ENCODE results near the gene GLRX5. TPM values are rescaled to one million over a fixed set of nuclear protein-coding genes. Genes with fewer than 3 reads are reported as not detected.
A peak's percentile ranks its signal among the peaks of the same experiment; 100 is the strongest.

Gene GLRX5
- 10 to 100 TPM; 43.9 to 45.8 (median 45.4) TPM for total RNA-seq
- long read RNA-seq, donor 1, transcript GLRX5-201 (2 exons, 1,564 nt) = major isoform, 105 of 105 reads
- long read RNA-seq, donor 1, partial matches to known transcripts = 0 of 105 reads
- long read RNA-seq, donor 1, other reads (novel, unspliced or antisense) = 0 of 105 reads
- long read RNA-seq, donor 2, partial matches to known transcripts = 0 of 1 reads
- long read RNA-seq, donor 2, other reads (novel, unspliced or antisense) = 0 of 1 reads

DNA sequence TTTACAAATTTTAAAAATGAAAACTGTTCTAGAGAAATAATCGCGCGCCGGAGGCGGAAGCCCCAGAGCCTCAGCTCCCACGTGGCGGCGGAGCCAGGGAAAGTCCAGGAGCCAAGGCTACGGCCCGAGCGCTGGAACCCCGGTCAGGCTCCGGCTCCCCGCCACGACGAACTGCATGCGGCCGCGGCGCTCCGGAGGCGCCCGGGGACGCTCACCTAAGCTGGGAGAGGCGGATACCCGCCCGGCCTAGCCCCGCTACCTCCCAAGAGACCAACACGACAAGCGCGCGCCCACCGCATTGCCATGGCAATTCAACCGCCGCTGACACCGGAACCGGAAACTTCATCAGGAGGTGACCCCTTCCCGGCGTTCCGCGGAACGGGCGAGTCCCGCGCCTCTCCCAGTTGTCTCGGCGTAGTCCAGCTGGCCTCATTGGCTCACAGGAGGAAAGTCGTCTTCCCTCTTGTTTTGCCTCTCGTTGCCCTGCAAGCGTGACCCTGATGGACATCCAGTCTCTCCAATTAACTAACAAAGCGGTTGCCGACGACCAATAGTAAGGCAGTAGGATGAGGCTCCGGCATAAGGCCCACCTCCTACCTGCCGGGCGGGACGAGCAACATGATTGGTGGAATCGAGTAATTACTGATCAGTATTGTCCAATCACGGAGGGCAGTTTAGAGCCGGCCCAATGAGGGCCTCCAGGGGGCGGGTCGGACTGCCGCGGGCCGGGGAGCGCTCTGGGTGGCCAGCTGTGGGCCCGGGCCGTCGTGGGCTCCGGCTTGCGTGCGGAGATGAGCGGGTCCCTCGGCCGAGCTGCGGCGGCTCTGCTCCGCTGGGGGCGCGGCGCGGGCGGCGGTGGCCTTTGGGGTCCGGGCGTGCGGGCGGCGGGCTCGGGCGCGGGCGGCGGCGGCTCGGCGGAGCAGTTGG lies at the start of gene GLRX5:
TSS of gene GLRX5 (plus strand) at position 752 of the 927 bp plus-strand sequence. CDS start at position 792, 40 bp downstream.
- Histone ChIP-seq H3K4me3 (peak within 1 kb of the TSS; percentile 93), H3K36me3 (ENCODE audit: low read depth) (peaks cover 4% of the 10 kb centered on the region), H3K9me3 (no peaks in the 10 kb centered on the region), H3K4me1 (ENCODE audit: low read depth) (peaks cover 45% of the 10 kb centered on the region)
- intact Hi-C loops (cut with DNase I, micrococcal nuclease) = loop anchor here in 1 of 2 donors (5.0 kb wide), 1 partner anchor 92 kb away; no protein-coding TSS in a partner anchor
- TF ChIP-seq, protein P1, sequence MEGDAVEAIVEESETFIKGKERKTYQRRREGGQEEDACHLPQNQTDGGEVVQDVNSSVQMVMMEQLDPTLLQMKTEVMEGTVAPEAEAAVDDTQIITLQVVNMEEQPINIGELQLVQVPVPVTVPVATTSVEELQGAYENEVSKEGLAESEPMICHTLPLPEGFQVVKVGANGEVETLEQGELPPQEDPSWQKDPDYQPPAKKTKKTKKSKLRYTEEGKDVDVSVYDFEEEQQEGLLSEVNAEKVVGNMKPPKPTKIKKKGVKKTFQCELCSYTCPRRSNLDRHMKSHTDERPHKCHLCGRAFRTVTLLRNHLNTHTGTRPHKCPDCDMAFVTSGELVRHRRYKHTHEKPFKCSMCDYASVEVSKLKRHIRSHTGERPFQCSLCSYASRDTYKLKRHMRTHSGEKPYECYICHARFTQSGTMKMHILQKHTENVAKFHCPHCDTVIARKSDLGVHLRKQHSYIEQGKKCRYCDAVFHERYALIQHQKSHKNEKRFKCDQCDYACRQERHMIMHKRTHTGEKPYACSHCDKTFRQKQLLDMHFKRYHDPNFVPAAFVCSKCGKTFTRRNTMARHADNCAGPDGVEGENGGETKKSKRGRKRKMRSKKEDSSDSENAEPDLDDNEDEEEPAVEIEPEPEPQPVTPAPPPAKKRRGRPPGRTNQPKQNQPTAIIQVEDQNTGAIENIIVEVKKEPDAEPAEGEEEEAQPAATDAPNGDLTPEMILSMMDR (IDR thresholded peaks at IDR 0.05) = no peak
- DNase-seq = peak; percentile 97 to 99 (median 97)
- peak; percentile 96 for ATAC-seq

DNA sequence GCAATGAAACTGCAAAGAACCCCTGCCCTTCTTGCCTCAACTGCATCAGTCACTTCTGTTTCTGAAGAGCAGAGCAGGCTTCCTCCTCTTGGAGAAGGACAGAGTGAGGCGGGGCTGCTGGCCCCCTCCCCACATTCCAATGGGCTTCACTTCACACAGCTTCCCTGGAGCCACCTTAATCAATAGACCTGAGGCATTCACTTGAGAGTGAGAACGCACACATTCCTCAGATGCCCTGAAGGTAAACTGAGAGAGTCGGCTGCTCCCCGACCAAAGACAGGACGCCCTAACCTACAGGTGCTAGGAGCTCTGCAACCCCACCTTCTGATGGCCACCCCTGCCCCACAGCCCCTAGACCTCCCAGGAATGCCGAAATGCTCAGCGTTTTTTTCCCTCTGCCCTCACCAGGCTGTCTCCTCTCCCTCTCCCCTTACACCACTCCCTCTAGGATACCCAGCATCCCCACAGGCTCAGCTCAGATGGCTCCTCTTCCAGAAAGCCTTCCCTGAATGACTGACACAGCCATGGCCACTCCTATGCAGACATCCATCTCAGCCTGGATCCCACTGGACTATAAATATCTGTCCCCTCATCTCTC lies 49.5 kb upstream of the GLRX5 start:
- intact Hi-C loops (cut with DNase I, micrococcal nuclease) = no loop called here
- Histone ChIP-seq H3K36me3 (ENCODE audit: low read depth) (no peaks in the 10 kb centered on the region), H3K4me1 (ENCODE audit: low read depth) (peaks cover 44% of the 10 kb centered on the region), H3K9me3 (no peaks in the 10 kb centered on the region), H3K4me3 (no peak overlapping the region)
- TF ChIP-seq, protein P1 (IDR thresholded peaks at IDR 0.05) = no peak
- ATAC-seq (no peak), DNase-seq (peak in 1 of 3 donors; percentile 19)

DNA sequence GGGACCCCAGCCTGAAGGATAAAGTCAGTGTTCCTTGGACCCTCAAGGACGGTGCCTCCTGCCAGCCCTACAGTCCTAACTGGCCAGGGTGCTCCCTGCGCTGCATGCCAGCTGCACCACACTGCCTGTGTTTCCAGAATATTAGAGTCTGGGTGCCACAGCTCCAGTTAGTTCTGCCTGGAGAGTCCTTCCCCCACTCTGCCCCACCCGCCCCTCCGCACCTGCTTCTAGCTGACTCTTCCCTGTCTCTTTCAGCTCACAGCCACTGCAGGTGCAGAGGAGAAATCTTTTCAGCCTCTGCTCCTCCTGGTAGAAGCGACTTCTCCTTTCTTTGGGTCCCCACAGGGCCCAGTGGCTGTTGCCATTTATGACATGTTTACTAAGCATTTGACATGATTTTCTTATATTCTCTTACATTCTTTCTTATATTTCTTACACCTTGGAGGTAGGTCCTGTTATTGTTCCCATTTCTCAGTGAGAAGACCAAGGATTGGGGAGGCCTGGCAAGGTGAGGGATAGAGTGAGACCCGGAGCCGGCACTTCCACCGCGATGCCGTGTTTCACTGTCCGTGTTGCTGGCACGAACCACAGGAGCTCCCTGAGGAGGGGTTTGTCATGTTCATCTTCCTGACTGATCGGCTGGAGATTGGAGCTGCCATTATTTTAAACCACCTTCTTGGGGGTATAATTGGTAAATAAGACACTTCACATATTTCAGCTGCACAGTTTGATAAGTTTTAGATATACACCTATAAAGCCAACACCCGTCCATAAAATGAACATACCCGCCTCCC lies 47.8 kb upstream of the GLRX5 start:
- peak; percentile 24 for ATAC-seq
- H3K4me3 ChIP-seq = no peak overlapping the region
- TF ChIP-seq, protein P1 (IDR thresholded peaks at IDR 0.05) = no peak
- no peaks in the 10 kb centered on the region for H3K36me3 ChIP-seq (ENCODE audit: low read depth)
- peak in 2 of 3 donors; percentile 45 to 67 for DNase-seq
- no peaks in the 10 kb centered on the region for H3K9me3 ChIP-seq
- H3K4me1 ChIP-seq (ENCODE audit: low read depth) = peaks cover 53% of the 10 kb centered on the region
- intact Hi-C loops (cut with DNase I, micrococcal nuclease) = no loop called here

DNA sequence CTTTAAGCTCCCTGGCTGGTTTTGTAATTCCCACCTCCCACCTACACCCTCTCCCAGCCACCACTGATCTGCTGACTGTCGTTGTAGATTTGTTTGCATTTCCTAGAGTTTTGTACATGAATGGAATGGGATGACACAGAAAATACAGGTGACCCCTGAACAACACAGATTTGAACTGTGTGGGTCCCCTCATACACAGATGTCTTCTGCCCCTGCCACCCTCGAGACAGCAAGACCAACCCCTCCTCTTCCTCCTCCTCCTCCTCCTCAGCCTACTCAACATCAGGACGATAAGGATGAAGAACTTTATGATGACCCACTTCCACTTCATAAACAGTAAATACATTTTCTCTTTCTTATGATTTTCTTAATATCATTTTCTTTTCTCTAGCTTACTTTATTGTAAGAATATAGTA lies 47.2 kb upstream of the GLRX5 start:
- Histone ChIP-seq H3K36me3 (ENCODE audit: low read depth) (no peaks in the 10 kb centered on the region), H3K4me3 (no peak overlapping the region), H3K9me3 (no peaks in the 10 kb centered on the region), H3K4me1 (ENCODE audit: low read depth) (peaks cover 53% of the 10 kb centered on the region)
- intact Hi-C loops (cut with DNase I, micrococcal nuclease) = no loop called here
- TF ChIP-seq, protein P1 (IDR thresholded peaks at IDR 0.05) = no peak
- ATAC-seq (no peak), DNase-seq (peak in 1 of 3 donors; percentile 2)
